Smooth muscle cell (in vitro differentiated cells): ENCODE data around the gene ZNF614. TPM values are rescaled to one million over a fixed set of nuclear protein-coding genes. Genes with fewer than 3 reads are reported as not detected.
"Not testable (repeated sequence)": the region's sequence is repeated elsewhere in the genome, so short reads cannot be mapped to it uniquely, and the experiment has no call there.

Experiments
- DNase-seq: peaks from one replicate; lab custom pipeline; 2025; ENCODE audit not compliant: unreplicated experiment; lab: John Stamatoyannopoulos, UW
- H2AFZ ChIP-seq: fragments of 200-600 bp; sonication (generic); 2 replicates; pipeline ENCODE4 v1.6.0; 2016; ENCODE audit warnings: antibody characterized with exemption, low read depth, mild to moderate bottlenecking
- H3F3A ChIP-seq: fragments of 200-600 bp; sonication (generic); 2 replicates; pipeline ENCODE4 v1.6.0; 2017; ENCODE audit warnings: antibody characterized with exemption, low read depth
- H3K27ac ChIP-seq: fragments of 200-600 bp; sonication (generic); 2 replicates; pipeline ENCODE4 v1.5.1; 2016; ENCODE audit warnings: low read depth, mild to moderate bottlenecking
- H3K27me3 ChIP-seq: fragments of 200-600 bp; sonication (generic); 2 replicates; pipeline ENCODE4 v1.6.1; 2016; ENCODE audit warnings: low read depth, mild to moderate bottlenecking
- H3K36me3 ChIP-seq: fragments of 200-600 bp; sonication (generic); 2 replicates; pipeline ENCODE4 v1.5.1; 2016; ENCODE audit warnings: low read depth
- H3K4me1 ChIP-seq: fragments of 200-600 bp; sonication (generic); 2 replicates; pipeline ENCODE4 v1.5.1; 2016; ENCODE audit warnings: low read depth
- H3K4me2 ChIP-seq: fragments of 200-600 bp; sonication (generic); 2 replicates; pipeline ENCODE4 v1.6.0; 2016; ENCODE audit warnings: mild to moderate bottlenecking
- H3K4me3 ChIP-seq: fragments of 200-600 bp; sonication (generic); 2 replicates; pipeline ENCODE4 v1.5.1; 2016; ENCODE audit warnings: mild to moderate bottlenecking
- H3K79me2 ChIP-seq: fragments of 200-600 bp; sonication (generic); 2 replicates; pipeline ENCODE4 v1.6.0; 2016; ENCODE audit warnings: low read depth, mild to moderate bottlenecking
- H3K9ac ChIP-seq: fragments of 200-600 bp; sonication (generic); 2 replicates; pipeline ENCODE4 v1.6.0; 2016; ENCODE audit warnings: low read depth
- H3K9me3 ChIP-seq: fragments of 200-600 bp; sonication (generic); replicated peaks from 2 replicates; pipeline ENCODE4 v1.5.1; 2016; ENCODE audit warnings: low read depth
- H4K20me1 ChIP-seq: fragments of 200-600 bp; sonication (generic); 2 replicates; pipeline ENCODE4 v1.6.0; 2016; ENCODE audit warnings: low read depth
- WGBS: methylation state at CpG from one replicate; pipeline ENCODE4 v1.1.7; 2016; ENCODE audit warnings: low lambda C conversion rate; 5-methylcytosine and 5-hydroxymethylcytosine counted together
- polyA plus RNA-seq: library from polyadenylated mRNA; unstranded; fragments of >200 nt; fragmentation: Nextera tagmentation; extraction: Ambion mirVana; gene quantifications from 2 replicates; pipeline ENCODE4 v1.2.1, GENCODE V29; 2016
- total RNA-seq: library from RNA; depleted of rRNA; stranded (reverse); fragments of >200 nt; gene quantifications from 2 replicates; pipeline ENCODE4 v1.2.3, GENCODE V29; 2014
- TF ChIP-seq, protein P1 (sequence below): fragments of 200-600 bp; sonication (generic); IDR thresholded peaks from 2 replicates; pipeline ENCODE4 v1.5.1; 2017; ENCODE audit warnings: borderline replicate concordance, mild to moderate bottlenecking, antibody characterized with exemption; ENCODE audit not compliant: insufficient read depth, poor library complexity, severe bottlenecking

ZNF614 gene
- total and polyA plus RNA-seq, 2 experiments from 2014 or later = 7.9 to 11.1 TPM

- over 99% methylated on average over 6 of the region's 6 CpGs for WGBS
- peaks cover 85% of the 10 kb centered on the region for H3K9me3 ChIP-seq
- H3K9ac ChIP-seq = no peak overlapping the region
- no peaks in the 10 kb centered on the region for H3F3A ChIP-seq
- H4K20me1 ChIP-seq = no peaks in the 10 kb centered on the region
- H2AFZ ChIP-seq = no peak overlapping the region
- H3K27ac ChIP-seq = no peak overlapping the region
- DNase-seq = no peak
- H3K27me3 ChIP-seq = no peaks in the 10 kb centered on the region
- H3K4me1 ChIP-seq = no peaks in the 10 kb centered on the region
- no peak overlapping the region for H3K4me2 ChIP-seq
- H3K79me2 ChIP-seq = peaks cover 19% of the 10 kb centered on the region
- H3K36me3 ChIP-seq = peaks cover 81% of the 10 kb centered on the region
- TF ChIP-seq, protein P1, sequence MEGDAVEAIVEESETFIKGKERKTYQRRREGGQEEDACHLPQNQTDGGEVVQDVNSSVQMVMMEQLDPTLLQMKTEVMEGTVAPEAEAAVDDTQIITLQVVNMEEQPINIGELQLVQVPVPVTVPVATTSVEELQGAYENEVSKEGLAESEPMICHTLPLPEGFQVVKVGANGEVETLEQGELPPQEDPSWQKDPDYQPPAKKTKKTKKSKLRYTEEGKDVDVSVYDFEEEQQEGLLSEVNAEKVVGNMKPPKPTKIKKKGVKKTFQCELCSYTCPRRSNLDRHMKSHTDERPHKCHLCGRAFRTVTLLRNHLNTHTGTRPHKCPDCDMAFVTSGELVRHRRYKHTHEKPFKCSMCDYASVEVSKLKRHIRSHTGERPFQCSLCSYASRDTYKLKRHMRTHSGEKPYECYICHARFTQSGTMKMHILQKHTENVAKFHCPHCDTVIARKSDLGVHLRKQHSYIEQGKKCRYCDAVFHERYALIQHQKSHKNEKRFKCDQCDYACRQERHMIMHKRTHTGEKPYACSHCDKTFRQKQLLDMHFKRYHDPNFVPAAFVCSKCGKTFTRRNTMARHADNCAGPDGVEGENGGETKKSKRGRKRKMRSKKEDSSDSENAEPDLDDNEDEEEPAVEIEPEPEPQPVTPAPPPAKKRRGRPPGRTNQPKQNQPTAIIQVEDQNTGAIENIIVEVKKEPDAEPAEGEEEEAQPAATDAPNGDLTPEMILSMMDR = no peak
- peak overlapping the region; percentile 15 for H3K4me3 ChIP-seq
Measured at GRCh38 chr19:52066258-52066863, 38.2 kb upstream of the ZNF614 start.

DNA sequence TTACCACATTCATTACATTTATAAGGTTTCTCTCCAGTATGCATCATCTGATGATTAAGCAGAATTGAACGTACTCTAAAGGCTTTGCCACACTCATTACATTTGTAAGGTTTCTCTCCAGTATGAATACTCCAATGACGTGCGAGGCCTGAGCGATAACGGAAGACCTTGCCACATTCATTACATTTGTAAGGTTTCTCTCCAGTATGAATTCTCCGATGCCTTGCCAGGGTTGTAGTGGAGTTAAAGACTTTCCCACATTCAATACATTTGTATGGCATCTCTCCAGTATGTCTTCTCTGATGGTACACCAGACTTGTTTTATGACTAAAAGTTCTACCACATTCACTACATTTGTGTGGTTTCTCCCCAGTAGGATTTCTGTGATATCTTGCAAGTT is 37.2 kb upstream of the ZNF614 start:
- DNase-seq = no peak
- TF ChIP-seq, protein P1 = no peak
- H3K4me1 ChIP-seq = no peaks in the 10 kb centered on the region
- H3K9me3 ChIP-seq = peaks cover 79% of the 10 kb centered on the region
- no peak overlapping the region for H3K4me2 ChIP-seq
- peaks cover 72% of the 10 kb centered on the region for H3K36me3 ChIP-seq
- H2AFZ ChIP-seq = no peak overlapping the region
- H3K27ac ChIP-seq = no peak overlapping the region
- H3K27me3 ChIP-seq = no peaks in the 10 kb centered on the region
- H3K4me3 ChIP-seq = peak overlapping the region; percentile 15
- no peaks in the 10 kb centered on the region for H4K20me1 ChIP-seq
- peaks cover 10% of the 10 kb centered on the region for H3K79me2 ChIP-seq
- H3K9ac ChIP-seq = no peak overlapping the region
- no peaks in the 10 kb centered on the region for H3F3A ChIP-seq
- 95% methylated on average over 6 of the region's 6 CpGs for WGBS

DNA sequence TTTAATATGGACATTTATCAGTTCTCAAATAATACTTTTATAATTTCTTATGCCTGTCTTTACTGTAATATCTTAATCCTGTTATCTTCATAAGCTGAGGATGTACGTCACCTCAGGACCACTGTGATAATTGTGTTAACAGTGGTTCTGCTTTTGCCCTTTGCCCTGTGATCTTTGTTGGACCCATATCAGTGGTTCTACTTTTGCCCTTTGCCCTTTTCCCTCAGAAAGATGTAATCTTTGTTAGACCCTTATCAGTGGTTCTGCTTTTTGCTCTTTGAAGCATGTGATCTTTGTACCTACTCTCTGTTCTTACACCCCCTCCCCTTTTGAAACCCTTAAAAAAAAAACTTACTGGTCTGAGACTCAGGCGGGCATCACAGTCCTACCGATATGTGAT is 28.3 kb upstream of the ZNF614 start:
- WGBS = 96% methylated on average over 3 of the region's 3 CpGs
- not testable (repeated sequence) for H3F3A ChIP-seq, H3K79me2 ChIP-seq, H4K20me1 ChIP-seq, H3K36me3 ChIP-seq, H3K4me3 ChIP-seq, H3K27me3 ChIP-seq, H3K9ac ChIP-seq, H3K4me1 ChIP-seq, H3K27ac ChIP-seq, H2AFZ ChIP-seq, H3K4me2 ChIP-seq, DNase-seq
- H3K9me3 ChIP-seq = peaks cover 19% of the 10 kb centered on the region

DNA sequence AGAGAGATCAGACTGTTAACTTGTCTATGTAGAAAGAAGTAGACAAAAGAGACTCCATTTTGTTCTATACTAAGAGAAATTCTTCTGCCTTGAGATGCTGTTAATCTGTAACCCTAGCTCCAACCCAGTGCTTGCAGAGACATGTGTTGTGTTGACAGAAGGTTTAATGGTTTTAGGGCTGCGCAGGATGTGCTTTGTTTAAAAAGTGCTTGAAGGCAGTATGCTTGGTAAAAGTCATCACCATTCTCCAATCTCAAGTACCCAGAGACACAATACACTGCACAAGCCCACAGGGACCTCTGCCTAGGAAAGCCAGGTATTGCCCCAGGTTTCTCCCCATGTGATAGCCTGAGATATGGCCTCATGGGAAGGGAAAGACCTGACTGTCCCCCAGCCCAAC is 23.6 kb upstream of the ZNF614 start:
- H3K27ac ChIP-seq, H3K27me3 ChIP-seq, H2AFZ ChIP-seq, H3K4me3 ChIP-seq, H4K20me1 ChIP-seq, H3K9ac ChIP-seq, H3K4me2 ChIP-seq, H3K4me1 ChIP-seq, H3F3A ChIP-seq, H3K9me3 ChIP-seq, H3K36me3 ChIP-seq, DNase-seq: not testable (repeated sequence)
- H3K79me2 ChIP-seq = peaks cover 18% of the 10 kb centered on the region
- WGBS = 43% methylated on average over 1 of the region's 1 CpG
